ENCODE data around the gene RAX. TPM values are rescaled to one million over a fixed set of nuclear protein-coding genes. Genes with fewer than 3 reads are reported as not detected.

Gene RAX
- total RNA-seq, 4 donors from 2014 or later, result not detected

DNA sequence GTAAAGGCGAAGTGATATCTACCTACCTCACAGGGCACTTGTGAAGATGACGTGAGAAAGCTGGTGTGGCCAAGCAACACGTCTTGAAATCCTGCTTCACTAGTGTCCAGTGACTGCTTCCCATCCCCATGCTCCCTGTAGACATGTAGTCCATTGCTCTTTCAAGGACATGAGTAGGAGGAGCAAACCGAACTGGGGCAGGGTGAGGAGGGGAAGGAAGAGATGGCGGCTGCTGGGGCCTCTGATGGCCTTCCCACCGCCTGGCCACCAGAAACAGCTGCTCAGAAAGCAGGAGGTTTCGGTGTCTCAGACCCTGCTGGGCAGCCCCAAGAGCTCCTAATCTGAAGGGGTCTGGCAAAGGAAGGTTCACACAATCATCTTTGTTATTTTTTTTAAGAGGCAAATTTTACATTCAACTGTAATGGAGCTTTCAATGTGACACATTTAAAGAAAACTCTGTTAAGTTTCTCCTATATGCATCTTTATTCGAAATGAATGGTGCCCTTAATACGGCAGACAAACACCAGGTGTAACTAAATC, 30.5 kb upstream of the RAX start:
- no peak for TF ChIP-seq CTCF (IDR thresholded peaks at IDR 0.05; ENCODE audit: low read depth)

DNA sequence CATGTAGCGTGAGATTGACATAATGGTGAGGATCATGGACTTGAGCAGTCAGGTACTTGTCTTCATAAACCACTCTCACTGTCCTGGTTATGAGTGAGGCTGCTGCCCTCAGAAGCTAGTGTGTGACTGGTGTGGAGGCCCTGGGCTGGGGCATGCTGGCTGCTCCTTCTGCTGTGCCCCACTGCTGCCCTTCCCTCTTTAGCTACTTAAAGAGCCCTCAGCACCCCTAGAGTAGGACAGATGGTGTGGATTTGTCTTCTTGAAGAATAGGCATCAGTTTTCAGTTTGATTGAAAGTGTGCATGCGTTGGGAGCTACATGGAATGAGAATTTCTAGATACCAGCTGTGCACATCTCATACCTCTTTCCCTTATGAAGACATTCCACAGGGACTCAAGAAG, 29.8 kb upstream of the RAX start:
- no peak for TF ChIP-seq CTCF (IDR thresholded peaks at IDR 0.05; ENCODE audit: low read depth)

- TF ChIP-seq CTCF (IDR thresholded peaks at IDR 0.05; ENCODE audit: low read depth), result no peak
These were observed 28.7 kb upstream of the RAX start for GRCh38 chr18:59301929-59302328.

GRCh38 chr18:59300676-59301285, 27.5 kb upstream of the RAX start:
- TF ChIP-seq CTCF (IDR thresholded peaks at IDR 0.05; ENCODE audit: low read depth), result no peak

GRCh38 chr18:59298871-59299270, 25.6 kb upstream of the RAX start:
- no peak for TF ChIP-seq CTCF (IDR thresholded peaks at IDR 0.05; ENCODE audit: low read depth)

GRCh38 chr18:59293317-59293716, 20.1 kb upstream of the RAX start:
- TF ChIP-seq CTCF (IDR thresholded peaks at IDR 0.05; ENCODE audit: low read depth), result no peak

DNA sequence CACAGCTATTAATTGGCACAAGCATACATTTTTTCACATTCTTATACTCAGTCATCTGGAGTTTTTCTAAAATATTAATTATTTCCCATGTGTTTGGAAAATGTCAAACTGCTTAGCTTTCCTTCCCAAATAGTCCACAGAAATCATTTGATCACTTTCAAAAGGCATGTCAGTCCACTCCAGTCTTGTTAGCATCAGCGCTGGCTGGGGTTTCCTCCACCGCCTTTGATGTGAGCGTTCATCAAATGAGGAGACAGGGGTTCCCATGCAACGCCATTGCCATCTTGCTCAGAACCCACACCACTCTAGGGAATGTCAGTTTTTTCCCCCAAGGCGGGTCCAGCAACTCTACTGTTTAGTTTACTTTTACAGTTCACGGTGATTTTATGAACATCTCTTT, 13.1 kb upstream of the RAX start:
- TF ChIP-seq CTCF (IDR thresholded peaks at IDR 0.05; ENCODE audit: low read depth), result no peak

Data from subcutaneous adipose tissue (tissue), 4 donors.